ENCODE data around the gene CNTNAP2. TPM values are rescaled to one million over a fixed set of nuclear protein-coding genes. Genes with fewer than 3 reads are reported as not detected.

CNTNAP2 gene
- total and polyA plus RNA-seq, 2 of the 13 experiments (the other 11 are each of a cell fraction or from before 2014, with no cell fraction given): 0.40 to 0.42 TPM

GRCh38 chr7:147524726-147525250, 1408.2 kb downstream of the CNTNAP2 start (continued):
- TF ChIP-seq ZNF615 (CRISPR knock-in tag; IDR thresholded peaks at IDR 0.05; ENCODE audit: borderline replicate concordance) (no peak), ZNF235 (CRISPR knock-in tag; IDR thresholded peaks at IDR 0.05; ENCODE audit: borderline replicate concordance) (no peak), ZBED4 (CRISPR knock-in tag; IDR thresholded peaks at IDR 0.05; ENCODE audit: borderline replicate concordance) (no peak), NFIC (IDR thresholded peaks at IDR 0.05; ENCODE audit: low read length) (no peak), DRAP1 (CRISPR knock-in tag; IDR thresholded peaks at IDR 0.05) (no peak), ZBTB7B (CRISPR knock-in tag; IDR thresholded peaks at IDR 0.05) (no peak), SNAPC5 (CRISPR knock-in tag; IDR thresholded peaks at IDR 0.05; ENCODE audit: borderline replicate concordance) (no peak), CREM (IDR thresholded peaks at IDR 0.05) (no peak), CREM (CRISPR knock-in tag; IDR thresholded peaks at IDR 0.05) (no peak)

GRCh38 chr7:147525325-147525724, 1408.7 kb downstream of the CNTNAP2 start:
- no peaks in the 10 kb centered on the region for H3K4me1 ChIP-seq (ENCODE audit: insufficient read depth, low read length)
- no peak overlapping the region for H3K9ac ChIP-seq (ENCODE audit: insufficient read depth, low read depth, low read length)
- no peaks in the 10 kb centered on the region for H3K36me3 ChIP-seq (replicated peaks in 1 of 2; ENCODE audit: control insufficient read depth in 1 of 2, insufficient read depth in 2 of 2, low read length in 2 of 2)
- ATAC-seq (no peak), FAIRE-seq (no peak), DNase-seq (ENCODE audit: low spot score) (no peak)
- in situ Hi-C loops (cut with HindIII; ENCODE audit: extremely low pct_ligation_motif_present, low pct_unique_long_range_greater_than_20kb) (no loop called here), intact Hi-C loops (cut with micrococcal nuclease; ENCODE audit: unreplicated experiment) (no loop called here)
- no peaks in the 10 kb centered on the region for H3K27me3 ChIP-seq (ENCODE audit: control insufficient read depth in 1 of 2, insufficient read depth in 2 of 2, low read length in 2 of 2)
- no peak overlapping the region for H3K27ac ChIP-seq (ENCODE audit: extremely low read length, insufficient read depth, low read length)
- no peak overlapping the region for H3K4me2 ChIP-seq (ENCODE audit: low read depth, low read length)
- WGBS (ENCODE audit: low lambda C conversion rate): 21% methylated on average over 2 of the region's 2 CpGs
- H4K20me1 ChIP-seq (ENCODE audit: insufficient read depth, low read length): no peaks in the 10 kb centered on the region
- ChIA-PET CTCF (ENCODE audit: low intra/inter-chr PET ratio, low total read pairs) (no interaction called here), POLR2A (no interaction called here)
- no TSS peak for BruUV-seq (replicated peaks)
- no peak overlapping the region for H3K4me3 ChIP-seq (replicated peaks in 1 of 3; ENCODE audit: insufficient read depth in 1 of 3, low read depth in 2 of 3, low read length in 3 of 3)
- H3K9me3 ChIP-seq (ENCODE audit: low read length): peaks cover 34% of the 10 kb centered on the region
- no peak overlapping the region for H2AFZ ChIP-seq (ENCODE audit: low read length)
- TF ChIP-seq PRMT3 (CRISPR knock-in tag; IDR thresholded peaks at IDR 0.05; ENCODE audit: borderline replicate concordance, low read depth) (no peak), GLMP (CRISPR knock-in tag; IDR thresholded peaks at IDR 0.05; ENCODE audit: borderline replicate concordance) (no peak), PBX3 (CRISPR knock-in tag; IDR thresholded peaks at IDR 0.05; ENCODE audit: borderline replicate concordance) (no peak)
- no peaks in the 10 kb centered on the region for H3K79me2 ChIP-seq (ENCODE audit: insufficient read depth, low read length)
